Right atrium auricular region (tissue), 2 donors: ENCODE results near the gene TNFRSF25. TPM values are rescaled to one million over a fixed set of nuclear protein-coding genes. Genes with fewer than 3 reads are reported as not detected.
"Not testable (repeated sequence)": the region's sequence is repeated elsewhere in the genome, so short reads cannot be mapped to it uniquely, and the experiment has no call there.

Experiments
- DNase-seq: peaks from one replicate; pipeline ENCODE4 v3.0.0-alpha.2; 2019; ENCODE audit warnings: low spot score
- H3K27ac ChIP-seq, 2 donors: fragments of 200-600 bp; sonication (generic); 1 replicate in 1 of 2; 2 replicates in 1 of 2; pipeline ENCODE4 v1.5.1; 2016 to 2019
- H3K27me3 ChIP-seq, 2 donors: fragments of 200-600 bp; sonication (generic); one replicate each; pipeline versions ENCODE4 v1.5.1 to v1.6.0; 2017 to 2019
- H3K36me3 ChIP-seq: fragments of 200-600 bp; sonication (generic); one replicate; pipeline ENCODE4 v1.5.1; 2016
- H3K4me1 ChIP-seq, 2 donors: fragments of 200-600 bp; sonication (generic); one replicate each; pipeline versions ENCODE4 v1.5.1 to v1.6.0; 2017 to 2019
- H3K4me3 ChIP-seq, 2 donors: fragments of 200-600 bp; sonication (generic); 1 replicate in 1 of 2; 2 replicates in 1 of 2; pipeline ENCODE4 v1.5.1; 2017 to 2019; ENCODE audit warnings: mild to moderate bottlenecking in 1 of 2, moderate library complexity in 1 of 2
- H3K9me3 ChIP-seq, 2 donors: fragments of 200-600 bp; sonication (generic); one replicate each; pipeline ENCODE4 v1.5.1; 2019
- CTCF ChIP-seq, 2 donors: fragments of 200-600 bp; sonication (generic); IDR thresholded peaks; one replicate each; pipeline ENCODE4 v1.5.1; 2019; ENCODE audit warnings: antibody characterized with exemption in 2 of 2
- total RNA-seq, 2 donors: library from RNA; depleted of rRNA; stranded (reverse); fragments of >200 nt; gene quantifications; one replicate each; pipeline ENCODE4 v1.1.0, GENCODE V29; 2016

The TNFRSF25 gene
- total RNA-seq, 2 donors from 2014 or later: 4.4 to 7.4 TPM

GRCh38 chr1:6460301-6461050, 5.5 kb downstream of the TNFRSF25 start:
- H3K36me3 ChIP-seq: no peaks in the 10 kb centered on the region
- no peak for TF ChIP-seq CTCF (IDR thresholded peaks at IDR 0.05)
- H3K27ac ChIP-seq: no peak overlapping the region
- H3K9me3 ChIP-seq: no peaks in the 10 kb centered on the region
- H3K4me3 ChIP-seq: peak overlapping the region in 1 of 2 donors; percentile 37
- DNase-seq: no peak
- peaks cover 0 to 19% of the 10 kb centered on the region in 2 donors for H3K4me1 ChIP-seq
- H3K27me3 ChIP-seq: peaks cover 0 to under 1% of the 10 kb centered on the region in 2 donors

- no peak overlapping the region for H3K27ac ChIP-seq
- H3K9me3 ChIP-seq: no peaks in the 10 kb centered on the region
- H3K4me3 ChIP-seq: peak overlapping the region in 1 of 2 donors; percentile 37
- DNase-seq: no peak
- H3K4me1 ChIP-seq: peaks cover 0 to 23% of the 10 kb centered on the region in 2 donors
- H3K36me3 ChIP-seq: no peaks in the 10 kb centered on the region
- peaks cover 0 to 7% of the 10 kb centered on the region in 2 donors for H3K27me3 ChIP-seq
- TF ChIP-seq CTCF (IDR thresholded peaks at IDR 0.05): no peak
Measured at GRCh38 chr1:6459850-6460265, 6.1 kb downstream of the TNFRSF25 start.

GRCh38 chr1:6456800-6457466, 9.0 kb downstream of the TNFRSF25 start:
- Histone ChIP-seq H3K36me3 (no peaks in the 10 kb centered on the region), H3K4me3 (no peak overlapping the region), H3K27ac (no peak overlapping the region), H3K27me3 (peaks cover 0 to 18% of the 10 kb centered on the region in 2 donors), H3K4me1 (peaks cover 0 to 26% of the 10 kb centered on the region in 2 donors), H3K9me3 (no peaks in the 10 kb centered on the region)
- no peak for DNase-seq
- TF ChIP-seq CTCF (IDR thresholded peaks at IDR 0.05): no peak

GRCh38 chr1:6455752-6456520, 10.0 kb downstream of the TNFRSF25 start:
- Histone ChIP-seq H3K4me1 (peaks cover 0 to 26% of the 10 kb centered on the region in 2 donors), H3K27me3 (peaks cover 0 to 18% of the 10 kb centered on the region in 2 donors)
- not testable (repeated sequence) for H3K9me3 ChIP-seq, DNase-seq, H3K36me3 ChIP-seq, H3K27ac ChIP-seq, H3K4me3 ChIP-seq

GRCh38 chr1:6454856-6455751, 10.9 kb downstream of the TNFRSF25 start:
- H3K27me3 ChIP-seq: peaks cover 0 to 19% of the 10 kb centered on the region in 2 donors
- no peaks in the 10 kb centered on the region for H3K36me3 ChIP-seq
- DNase-seq: no peak
- H3K4me3 ChIP-seq: peak overlapping the region in 1 of 2 donors; percentile 11
- no peak overlapping the region for H3K27ac ChIP-seq
- TF ChIP-seq CTCF (IDR thresholded peaks at IDR 0.05): no peak
- peaks cover 0 to 19% of the 10 kb centered on the region in 2 donors for H3K4me1 ChIP-seq
- no peaks in the 10 kb centered on the region for H3K9me3 ChIP-seq

GRCh38 chr1:6453895-6454855, 11.8 kb downstream of the TNFRSF25 start:
- Histone ChIP-seq H3K27me3 (peaks cover 3 to 29% of the 10 kb centered on the region in 2 donors), H3K4me1 (peaks cover 0 to 17% of the 10 kb centered on the region in 2 donors), H3K4me3 (peak overlapping the region in 1 of 2 donors; percentile 11)
- not testable (repeated sequence) for H3K27ac ChIP-seq, H3K36me3 ChIP-seq, DNase-seq, H3K9me3 ChIP-seq
